IPS-18a (cell line): ENCODE measurements around the gene UBE2L5.

Experiments used
- H3K27ac ChIP-seq: one replicate; pipeline ENCODE4 v1.5.1; 2013; ENCODE audit warnings: low read length
- H3K27me3 ChIP-seq: one replicate; pipeline ENCODE4 v1.6.1; 2013; ENCODE audit warnings: mild to moderate bottlenecking, low read length; ENCODE audit not compliant: control insufficient read depth, insufficient read depth
- H3K36me3 ChIP-seq: one replicate; pipeline ENCODE4 v1.6.1; 2013; ENCODE audit warnings: low read depth, low read length; ENCODE audit not compliant: control insufficient read depth
- H3K4me1 ChIP-seq: one replicate; pipeline ENCODE4 v1.6.1; 2013; ENCODE audit warnings: low read depth, low read length; ENCODE audit not compliant: control insufficient read depth
- H3K4me3 ChIP-seq: one replicate; pipeline ENCODE4 v1.5.1; 2013; ENCODE audit warnings: low read length
- H3K9ac ChIP-seq: one replicate; pipeline ENCODE4 v1.6.1; 2013; ENCODE audit warnings: mild to moderate bottlenecking, low read length, moderate library complexity
- H3K9me3 ChIP-seq: one replicate; pipeline ENCODE4 v1.6.1; 2013; ENCODE audit warnings: low read depth, low read length; ENCODE audit not compliant: control insufficient read depth

UBE2L5 gene

GRCh38 chr13:30465593-30466357 is 43.5 kb downstream of the UBE2L5 start, which contains the start of gene HMGB1:
Gene HMGB1, minus strand, starts transcription at chr13:30465936. Its CDS starts 2,256 bp downstream, at chr13:30463680.
- H3K4me3 ChIP-seq: peak within 1 kb of the TSS; percentile 81
- H3K4me1 ChIP-seq: peaks cover 9% of the 10 kb centered on the region
- peak within 1 kb of the TSS; percentile 89 for H3K27ac ChIP-seq
- H3K27me3 ChIP-seq: no peaks in the 10 kb centered on the region
- peak within 1 kb of the TSS; percentile 97 for H3K9ac ChIP-seq
- H3K9me3 ChIP-seq: no peaks in the 10 kb centered on the region
- peaks cover 29% of the 10 kb centered on the region for H3K36me3 ChIP-seq

- peak overlapping the region; percentile 97 for H3K9ac ChIP-seq
- peaks cover 27% of the 10 kb centered on the region for H3K36me3 ChIP-seq
- peak overlapping the region; percentile 81 for H3K4me3 ChIP-seq
- H3K27me3 ChIP-seq: no peaks in the 10 kb centered on the region
- peak overlapping the region; percentile 89 for H3K27ac ChIP-seq
- H3K9me3 ChIP-seq: no peaks in the 10 kb centered on the region
- peaks cover 9% of the 10 kb centered on the region for H3K4me1 ChIP-seq
Observed at GRCh38 chr13:30466358-30466714, 44.0 kb downstream of the UBE2L5 start.

- H3K4me1 ChIP-seq: peaks cover 9% of the 10 kb centered on the region
- H3K27ac ChIP-seq: peak overlapping the region; percentile 89
- no peaks in the 10 kb centered on the region for H3K9me3 ChIP-seq
- peak overlapping the region; percentile 81 for H3K4me3 ChIP-seq
- H3K36me3 ChIP-seq: peaks cover 22% of the 10 kb centered on the region
- H3K27me3 ChIP-seq: no peaks in the 10 kb centered on the region
- H3K9ac ChIP-seq: peak overlapping the region; percentile 97
Observed at GRCh38 chr13:30466841-30467252, 44.6 kb downstream of the UBE2L5 start.

GRCh38 chr13:30473675-30474074 is 51.4 kb downstream of the UBE2L5 start:
- Histone ChIP-seq H3K36me3 (no peaks in the 10 kb centered on the region), H3K9me3 (no peaks in the 10 kb centered on the region), H3K27ac (no peak overlapping the region), H3K9ac (no peak overlapping the region), H3K27me3 (no peaks in the 10 kb centered on the region), H3K4me1 (peaks cover 13% of the 10 kb centered on the region), H3K4me3 (no peak overlapping the region)

GRCh38 chr13:30477346-30478195 is 55.3 kb downstream of the UBE2L5 start:
- Histone ChIP-seq H3K9ac (no peak overlapping the region), H3K4me3 (no peak overlapping the region), H3K27me3 (no peaks in the 10 kb centered on the region), H3K9me3 (no peaks in the 10 kb centered on the region), H3K36me3 (no peaks in the 10 kb centered on the region), H3K4me1 (peaks cover 17% of the 10 kb centered on the region), H3K27ac (no peak overlapping the region)
